Measurements from ENCODE around the gene ITCH. TPM values are rescaled to one million over a fixed set of nuclear protein-coding genes. Genes with fewer than 3 reads are reported as not detected.
A peak's percentile ranks its signal among the peaks of the same experiment; 100 is the strongest.
"Not testable (repeated sequence)": the region's sequence is repeated elsewhere in the genome, so short reads cannot be mapped to it uniquely, and the experiment has no call there.

The ITCH gene
- total RNA-seq, 2 donors from 2014 or later, result 38.8 to 45.6 TPM

DNA sequence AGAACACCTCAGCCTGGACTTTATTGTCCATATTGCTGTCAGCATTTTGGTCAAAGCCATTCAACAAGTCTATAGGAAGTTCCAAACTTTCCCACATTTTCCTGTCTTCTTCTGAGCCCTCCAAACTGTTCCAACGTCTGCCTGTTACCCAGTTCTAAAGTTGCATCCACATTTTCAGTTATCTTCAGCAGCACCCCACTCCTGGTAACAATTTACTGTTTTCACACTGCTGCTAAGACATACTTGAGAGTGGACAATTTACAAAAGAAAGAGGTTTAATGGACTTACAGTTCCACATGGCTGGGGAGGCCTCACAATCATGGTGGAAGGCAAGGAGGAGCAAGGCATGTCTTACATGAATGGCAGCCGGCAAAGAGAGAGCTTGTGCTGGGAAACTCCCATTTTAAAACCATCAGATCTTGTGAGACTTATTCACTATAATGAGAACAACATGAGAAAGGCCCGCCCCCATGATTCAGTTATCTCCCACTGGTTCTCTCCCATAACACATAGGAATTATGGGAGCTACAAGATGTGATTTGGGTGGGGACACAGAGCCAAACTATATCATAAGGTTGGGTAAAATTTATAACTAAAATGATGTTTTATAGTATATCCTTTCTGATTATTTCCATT, 120.6 kb downstream of the ITCH start:
- DNase-seq; intact Hi-C loops (cut with DNase I); ATAC-seq: not testable (repeated sequence)

DNA sequence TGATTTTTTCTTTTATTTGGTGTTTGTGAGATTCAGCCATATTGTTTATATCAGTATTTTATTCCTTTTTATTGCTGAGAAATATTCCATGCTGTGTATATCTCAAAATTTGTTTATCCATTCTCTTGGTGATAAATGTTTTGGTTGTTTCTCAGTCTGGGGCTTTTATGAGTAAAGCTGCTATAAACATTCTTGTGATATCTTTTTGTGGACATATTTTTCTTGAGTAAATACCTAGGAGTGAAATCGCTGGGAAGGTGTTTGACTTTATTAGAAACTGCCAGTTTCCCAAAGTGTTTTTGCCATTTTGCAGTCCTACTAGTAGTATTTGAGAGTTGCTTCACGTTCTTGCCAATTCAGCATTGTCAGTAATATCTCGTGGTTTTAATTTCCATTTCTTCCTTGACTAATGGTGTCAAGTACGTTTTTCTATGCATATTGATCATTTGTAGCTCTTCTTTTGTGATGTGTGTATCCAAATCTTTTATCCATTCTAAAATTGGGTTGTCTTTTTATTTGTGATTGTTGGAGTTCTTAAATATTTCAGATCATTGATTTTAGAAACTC, 122.1 kb downstream of the ITCH start:
- intact Hi-C loops (cut with DNase I), result no loop called here
- DNase-seq (no peak), ATAC-seq (no peak)

DNA sequence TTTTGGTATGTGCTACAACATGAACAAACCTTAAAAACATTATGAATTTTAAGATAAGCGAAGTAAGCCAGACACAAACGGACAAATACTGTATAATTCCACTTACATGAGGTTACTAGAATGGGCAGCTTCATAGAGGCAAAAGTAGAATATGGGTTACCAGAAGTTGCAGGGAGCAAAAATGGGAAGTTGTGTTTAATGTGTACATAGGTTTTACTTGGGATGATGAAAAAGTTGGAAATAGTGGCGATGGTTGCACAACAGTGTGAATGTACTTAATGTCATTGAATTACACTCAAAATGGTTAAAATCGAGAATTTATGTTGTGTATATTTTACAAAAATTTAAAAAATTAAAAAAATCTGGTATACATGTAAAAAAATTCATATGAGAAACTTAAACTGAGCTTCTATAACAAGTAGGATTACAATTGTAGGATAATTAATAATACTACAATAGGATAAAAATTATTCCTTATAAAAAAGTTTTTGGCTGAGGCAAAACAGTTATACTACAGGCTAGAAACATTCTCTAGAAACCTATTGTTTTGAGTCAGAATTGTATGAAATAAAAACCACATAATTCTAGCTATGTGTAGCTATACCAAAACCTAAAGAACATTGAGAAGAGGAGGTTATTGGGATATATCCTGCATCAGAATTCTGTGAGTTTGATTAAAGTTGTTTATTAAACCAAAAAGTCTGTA, 128.3 kb downstream of the ITCH start:
- no peak for ATAC-seq
- no peak for DNase-seq
- intact Hi-C loops (cut with DNase I), result no loop called here

DNA sequence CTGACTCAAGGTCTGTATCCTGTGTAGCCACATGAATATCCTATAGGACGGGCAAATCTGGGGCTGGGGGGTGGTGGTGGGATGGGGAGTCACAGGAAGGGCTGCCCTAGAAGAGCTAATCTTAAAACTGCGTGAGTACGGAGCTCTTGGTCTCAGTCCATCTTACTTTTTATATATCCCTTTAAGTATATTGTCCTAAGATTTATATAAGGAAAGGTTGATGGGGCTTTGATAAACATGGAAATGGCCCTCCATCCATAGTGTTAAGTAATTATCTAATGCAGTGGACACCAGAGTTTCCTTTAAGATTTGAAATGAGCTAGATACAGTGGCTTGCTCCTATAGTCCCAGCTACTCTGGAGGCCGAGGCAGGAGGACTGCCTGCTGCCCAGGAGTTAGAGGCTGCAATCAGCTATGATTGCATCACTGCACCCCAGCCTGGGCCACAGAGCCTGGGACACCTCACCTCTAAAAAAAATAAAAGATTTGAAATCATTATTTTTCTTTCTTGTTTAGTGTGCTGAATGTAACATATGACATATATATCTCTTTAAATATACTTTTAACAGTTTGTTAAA, 128.9 kb downstream of the ITCH start:
- DNase-seq (no peak), ATAC-seq (no peak)
- intact Hi-C loops (cut with DNase I), result no loop called here

DNA sequence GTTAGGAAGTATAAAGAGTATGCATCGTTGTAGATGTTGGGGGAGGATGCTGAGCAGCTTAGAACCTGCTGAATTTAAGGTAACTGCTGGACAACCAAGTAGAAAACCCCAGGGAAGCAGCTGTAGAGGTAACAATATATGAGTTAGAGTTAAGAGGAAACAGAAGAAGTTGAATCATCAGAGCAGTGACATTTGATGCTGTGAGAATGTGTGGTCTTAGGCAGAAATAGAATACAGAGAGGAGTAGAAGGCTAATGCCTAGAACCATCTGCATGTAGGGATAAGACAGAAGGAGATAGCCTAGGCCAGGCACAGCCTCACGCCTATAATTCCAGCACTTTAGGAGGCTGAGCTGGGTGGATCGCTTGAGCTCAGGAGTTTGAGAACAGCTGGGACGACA, 130.6 kb downstream of the ITCH start:
- intact Hi-C loops (cut with DNase I), result no loop called here
- ATAC-seq (no peak), DNase-seq (no peak)

DNA sequence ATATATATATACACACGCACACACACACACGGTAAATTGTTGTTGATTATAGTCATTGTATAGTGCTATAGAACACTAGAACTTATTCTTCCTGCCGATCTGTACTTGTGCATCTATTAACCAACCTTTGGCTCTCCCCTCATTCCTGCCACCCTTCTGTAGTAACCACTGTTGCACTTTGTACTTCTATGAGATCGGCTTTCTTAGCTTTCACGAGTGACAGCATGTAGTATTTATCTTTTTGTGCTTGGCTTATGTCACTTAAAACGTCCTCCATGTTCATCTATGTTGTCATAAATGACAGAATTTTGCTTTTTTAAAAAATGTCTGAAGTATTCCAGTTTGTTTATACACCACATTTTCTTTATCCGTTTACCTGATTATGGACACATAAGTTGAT, 132.2 kb downstream of the ITCH start:
- intact Hi-C loops (cut with DNase I), result no loop called here
- ATAC-seq, result no peak
- no peak for DNase-seq

- DNase-seq (no peak), ATAC-seq (no peak)
- intact Hi-C loops (cut with DNase I), result no loop called here
Measured at GRCh38 chr20:34495916-34496315, 132.8 kb downstream of the ITCH start.

DNA sequence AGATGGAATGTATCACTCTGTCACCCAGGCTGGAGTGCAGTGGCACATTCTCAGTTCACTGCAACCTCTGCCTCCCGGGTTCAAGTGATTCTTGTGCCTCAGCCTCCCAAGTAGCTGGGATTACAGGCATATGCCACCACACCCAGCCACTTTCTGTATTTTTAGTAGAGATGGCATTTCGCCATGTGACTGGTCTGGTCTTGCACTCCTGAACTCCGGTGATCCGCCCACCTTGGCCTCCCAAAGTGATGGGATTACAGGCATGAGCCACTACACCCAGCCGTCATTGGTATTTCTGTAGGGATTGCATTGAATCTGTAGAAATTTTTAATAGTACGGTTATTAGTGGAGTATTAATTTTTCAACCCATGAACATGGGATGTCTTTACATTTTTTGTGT, 134.5 kb downstream of the ITCH start:
- ATAC-seq; intact Hi-C loops (cut with DNase I); DNase-seq: not testable (repeated sequence)

GRCh38 chr20:34500823-34501222, 137.8 kb downstream of the ITCH start:
- DNase-seq, result no peak
- ATAC-seq, result no peak
- intact Hi-C loops (cut with DNase I), result no loop called here

DNA sequence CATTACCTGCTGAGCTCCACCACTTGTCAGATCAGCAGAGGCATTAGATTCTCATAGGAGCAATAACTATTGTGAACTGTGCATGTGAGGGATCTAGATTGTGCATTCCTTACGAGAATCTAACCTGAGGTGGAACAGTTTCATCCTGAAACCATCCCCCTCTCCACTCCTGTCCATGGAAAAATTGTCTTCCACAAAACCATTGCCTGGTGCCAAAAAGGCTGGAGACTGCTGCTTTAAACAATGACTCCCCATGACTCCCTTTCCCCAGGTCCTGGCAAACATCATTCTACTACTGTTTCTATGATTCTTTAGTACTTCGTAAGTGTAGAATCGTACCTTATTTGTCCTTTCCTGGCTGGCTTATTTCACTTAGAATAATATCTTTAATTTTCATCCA, 143.4 kb downstream of the ITCH start:
- ATAC-seq (no peak), DNase-seq (no peak)
- intact Hi-C loops (cut with DNase I), result no loop called here

- ATAC-seq, result no peak
- intact Hi-C loops (cut with DNase I), result no loop called here
- DNase-seq, result no peak
Measured at GRCh38 chr20:34507702-34508413, 144.8 kb downstream of the ITCH start.

DNA sequence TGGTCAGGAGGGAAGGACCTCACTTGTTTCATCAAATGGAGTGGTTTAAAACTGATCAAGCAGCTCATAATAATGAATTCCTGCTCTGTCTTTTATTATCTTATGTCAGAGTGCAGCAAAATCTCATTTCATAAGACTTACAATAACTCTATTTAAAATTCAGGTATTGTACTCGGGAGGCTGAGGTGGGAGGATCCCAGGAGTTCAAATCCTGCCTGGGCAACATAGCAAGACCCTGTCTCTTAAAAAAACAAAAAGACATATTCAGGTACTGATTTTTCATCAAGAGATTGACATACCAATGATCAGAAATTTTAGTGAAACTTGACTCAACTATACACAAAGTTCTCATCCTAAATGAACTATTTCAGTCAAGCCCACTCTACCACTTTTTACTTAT, 147.5 kb downstream of the ITCH start:
- ATAC-seq, result no peak
- DNase-seq, result no peak
- intact Hi-C loops (cut with DNase I), result no loop called here

GRCh38 chr20:34511891-34512265, 148.8 kb downstream of the ITCH start:
- DNase-seq, result no peak
- intact Hi-C loops (cut with DNase I), result no loop called here
- no peak for ATAC-seq

GRCh38 chr20:34512266-34512954, 149.3 kb downstream of the ITCH start:
- intact Hi-C loops (cut with DNase I), result no loop called here
- no peak for DNase-seq

DNA sequence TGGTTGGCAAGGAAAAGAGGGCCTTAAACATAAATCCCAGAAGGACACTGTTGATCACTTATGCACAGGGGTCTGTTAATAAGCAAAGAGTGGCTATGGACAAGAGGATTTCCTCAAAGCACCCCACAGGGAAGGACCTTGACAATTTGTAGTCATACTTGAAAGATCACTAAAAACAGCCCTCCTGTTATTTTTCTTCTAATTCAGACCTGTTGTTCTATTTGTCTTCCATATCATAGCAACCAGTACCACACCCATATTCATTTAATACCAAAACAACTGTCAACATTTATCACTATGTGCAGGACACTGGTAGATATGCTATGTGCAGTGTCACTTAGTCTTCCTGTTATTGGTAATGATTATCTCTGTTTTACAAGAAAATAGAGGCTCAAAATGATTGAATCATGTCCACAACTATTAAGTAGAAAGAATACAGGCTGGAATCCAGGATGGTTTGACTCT, 149.9 kb downstream of the ITCH start:
- no peak for DNase-seq
- no peak for ATAC-seq
- intact Hi-C loops (cut with DNase I), result no loop called here

More at GRCh38 chr20:34512266-34512954, 149.3 kb downstream of the ITCH start:
- ATAC-seq, result no peak

DNA sequence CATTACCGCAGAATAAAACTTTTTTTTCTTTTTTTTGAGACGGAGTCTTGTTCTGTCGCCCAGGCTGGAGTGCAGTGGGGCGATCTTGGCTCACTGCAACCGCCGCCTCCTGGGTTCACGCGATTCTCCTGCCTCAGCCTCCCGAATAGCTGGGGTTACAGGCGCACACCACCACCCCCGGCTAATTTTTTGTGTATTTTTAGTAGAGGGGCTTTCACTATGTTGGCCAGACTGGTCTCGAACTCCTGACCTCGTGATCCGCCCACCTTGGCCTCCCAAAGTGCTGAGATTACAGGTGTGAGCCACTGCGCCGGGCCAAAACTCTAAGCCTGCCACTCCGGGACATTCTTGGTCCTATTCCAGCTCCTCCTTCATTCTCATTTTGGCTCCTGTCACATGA, 151.0 kb downstream of the ITCH start:
- intact Hi-C loops (cut with DNase I); ATAC-seq; DNase-seq: not testable (repeated sequence)

DNA sequence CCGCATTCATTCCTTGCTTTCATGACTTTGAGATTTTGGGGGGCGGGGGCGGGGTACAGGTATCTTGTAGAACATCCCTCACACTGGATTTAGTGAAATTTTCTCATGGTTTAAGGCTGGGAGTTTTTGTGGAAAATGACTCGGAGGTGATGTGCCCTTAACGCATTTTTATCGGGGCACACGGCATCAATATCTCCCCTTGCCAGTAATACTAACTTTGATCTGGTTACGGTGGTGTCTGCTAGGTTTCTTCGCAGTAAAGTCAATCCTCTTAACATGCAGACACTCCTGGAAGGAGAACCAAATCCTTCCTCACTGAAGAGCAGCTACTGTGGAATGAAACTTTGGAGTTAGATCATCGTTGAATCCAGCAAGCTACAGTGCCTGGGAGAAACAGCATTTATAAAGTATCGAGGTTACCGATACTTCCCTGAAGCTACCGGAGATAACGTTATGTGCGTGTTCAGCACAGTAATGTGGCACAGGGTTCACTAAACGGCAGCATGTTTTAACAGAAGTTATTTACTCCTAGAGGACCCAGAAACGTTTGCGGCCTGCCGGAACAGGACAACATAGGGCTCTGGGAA, 151.9 kb downstream of the ITCH start:
- DNase-seq, result no peak
- intact Hi-C loops (cut with DNase I), result no loop called here
- ATAC-seq, result no peak

DNA sequence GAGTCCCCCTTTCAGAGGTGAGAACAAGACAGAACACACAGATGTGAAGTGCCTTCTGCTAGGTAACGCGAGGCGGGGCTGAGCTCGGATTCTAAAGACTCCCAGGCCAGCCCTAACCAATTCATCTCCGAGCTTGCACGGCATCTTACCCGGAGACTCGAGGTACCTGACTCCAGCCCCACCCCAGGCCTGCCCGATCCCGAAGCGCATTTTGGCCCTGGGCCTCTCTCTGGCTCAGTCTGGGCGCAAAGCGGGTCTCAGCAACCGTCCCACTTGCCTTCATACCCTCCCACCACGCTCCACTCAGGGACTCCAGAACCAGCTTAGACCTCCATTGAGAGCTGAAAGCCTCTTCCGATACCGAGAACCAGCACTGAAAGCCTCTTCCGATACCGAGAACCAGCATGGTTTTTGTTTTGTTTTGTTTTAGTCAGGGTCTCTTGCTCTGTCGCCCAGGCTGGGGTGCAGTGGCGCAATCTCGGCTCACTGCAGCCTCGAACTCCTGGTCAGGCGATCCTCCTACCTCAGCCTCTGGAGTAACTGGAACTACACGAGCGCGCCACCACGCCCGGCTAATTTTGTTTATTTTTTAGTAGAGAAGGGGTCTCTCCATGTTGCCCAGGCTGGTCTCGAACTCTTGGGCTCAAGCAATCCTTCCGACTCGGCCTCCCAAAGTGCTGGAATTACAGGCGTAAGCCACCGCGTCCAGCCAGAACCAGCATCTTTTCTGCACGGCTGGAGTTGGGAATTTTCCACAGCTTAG, 152.6 kb downstream of the ITCH start:
- ATAC-seq, result peak; percentile 35 to 71
- DNase-seq, result peak; percentile 53
- intact Hi-C loops (cut with DNase I), result no loop called here

Measured in left cardiac atrium (tissue), 4 donors.